CMK (cell line): ENCODE measurements around the gene HABP2.

Source experiments
- DNase-seq: peaks from one replicate; pipeline ENCODE4 v3.0.0-alpha.2; 2010; ENCODE audit warnings: low read depth

The HABP2 gene

DNA sequence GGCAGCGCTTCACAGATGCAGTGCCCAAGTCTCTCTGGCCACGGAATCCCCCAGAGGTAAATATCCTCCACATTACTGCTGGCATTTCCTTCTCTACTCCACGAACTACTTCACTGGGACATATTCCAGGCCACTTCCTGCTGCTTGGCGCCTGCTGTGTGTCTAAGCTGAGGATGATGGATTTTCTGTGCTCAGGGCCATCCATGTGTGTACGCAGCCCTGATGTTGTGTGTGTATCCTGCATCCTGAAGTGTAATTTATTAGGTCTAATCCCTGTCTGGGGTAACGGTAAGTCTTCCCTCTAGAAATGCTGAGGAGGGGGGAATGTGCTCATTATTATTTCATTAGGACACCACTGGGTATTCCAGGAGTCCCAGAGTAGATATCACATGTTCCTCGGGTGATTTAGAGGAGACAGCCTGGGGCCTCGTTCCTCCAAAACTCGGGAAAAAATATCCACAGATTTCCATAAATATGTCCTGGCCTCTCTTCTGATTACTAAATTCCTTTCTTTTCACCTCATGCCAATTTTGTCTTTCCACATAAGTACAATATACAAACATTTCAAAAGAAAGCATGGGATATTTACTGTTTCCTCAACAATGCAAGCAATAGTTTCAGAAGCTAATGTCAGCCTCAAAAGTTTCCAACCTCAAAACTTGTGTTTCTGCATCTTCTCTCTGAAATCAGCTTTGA is 25.5 kb upstream of the HABP2 start:
- DNase-seq = no peak

DNA sequence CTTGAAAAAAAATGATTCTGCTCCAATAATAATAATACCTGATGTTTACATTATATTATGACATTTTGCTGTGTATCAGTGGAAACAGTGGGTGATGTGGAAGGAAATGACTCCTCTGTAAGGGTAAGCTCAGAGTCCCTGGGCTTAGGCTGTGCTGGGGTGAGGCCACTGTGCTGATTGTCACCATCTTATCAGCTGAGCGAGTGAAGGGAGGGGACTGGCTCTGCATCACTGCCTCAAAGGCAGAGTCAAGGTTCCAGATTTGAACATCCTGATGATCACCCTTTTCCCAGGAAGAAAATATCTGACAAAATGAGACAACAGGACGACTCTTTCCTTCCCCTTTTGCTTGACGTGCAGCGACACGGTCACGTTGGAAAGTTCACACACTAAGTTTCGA is 24.0 kb upstream of the HABP2 start:
- DNase-seq = no peak

DNA sequence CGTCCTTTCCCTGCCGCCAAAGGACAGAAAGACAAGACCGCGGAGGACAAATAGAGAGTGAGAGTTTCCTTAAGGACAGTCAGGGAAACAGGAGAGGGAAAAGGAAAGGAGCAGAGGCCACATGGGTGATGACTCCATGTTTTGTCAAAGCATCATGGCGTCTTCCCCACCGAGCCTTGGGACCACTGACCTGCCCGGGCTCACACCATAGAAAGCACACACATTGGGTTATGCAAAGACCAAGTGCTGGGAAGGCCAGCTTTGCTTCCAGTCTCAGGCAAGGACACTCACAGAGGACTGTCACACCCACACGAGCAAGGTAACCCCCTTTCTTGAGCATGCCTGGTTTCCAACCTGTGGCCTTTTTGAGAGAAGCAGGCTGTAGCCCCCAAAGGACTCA is 23.3 kb upstream of the HABP2 start:
- DNase-seq = no peak

DNA sequence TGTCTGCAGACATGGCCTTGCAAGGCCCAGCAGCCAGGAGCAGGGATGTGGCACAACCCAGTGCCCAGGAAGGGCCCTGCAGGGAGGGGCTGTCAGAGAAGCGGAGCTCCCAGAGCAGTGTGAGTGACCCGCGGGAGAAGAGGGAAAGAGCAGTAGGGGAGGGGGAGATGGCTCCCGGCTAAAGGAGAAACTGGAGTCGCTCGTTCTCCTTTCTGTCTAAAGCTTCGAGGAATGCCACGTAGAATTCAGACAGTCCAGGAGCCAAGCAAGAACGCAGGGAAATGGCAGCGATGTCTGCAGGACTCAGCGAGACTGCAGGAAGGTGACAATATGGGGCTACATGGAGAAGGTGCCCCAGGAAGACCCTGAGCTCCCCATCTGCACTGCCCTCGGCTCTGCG is 22.4 kb upstream of the HABP2 start:
- DNase-seq = no peak

DNA sequence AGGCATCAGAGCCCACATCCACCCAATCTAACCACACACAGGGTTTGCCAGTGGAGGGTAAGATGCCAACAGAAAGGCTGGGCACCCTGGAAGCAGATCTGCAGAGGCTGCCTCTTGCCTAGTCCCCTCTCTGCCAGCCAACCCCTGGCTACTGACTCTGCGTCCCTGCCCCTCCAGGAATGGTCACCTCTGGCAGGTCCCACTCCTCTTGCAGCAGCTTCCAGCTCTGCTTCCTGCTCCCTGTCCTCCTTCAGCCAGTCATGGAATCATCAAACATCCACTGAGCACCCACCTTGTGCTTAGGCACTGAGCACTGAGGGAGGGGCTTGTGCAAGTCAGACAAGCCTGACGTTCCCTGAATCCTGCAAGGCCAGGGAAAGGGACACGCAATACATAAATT is 20.1 kb upstream of the HABP2 start:
- DNase-seq = no peak

DNA sequence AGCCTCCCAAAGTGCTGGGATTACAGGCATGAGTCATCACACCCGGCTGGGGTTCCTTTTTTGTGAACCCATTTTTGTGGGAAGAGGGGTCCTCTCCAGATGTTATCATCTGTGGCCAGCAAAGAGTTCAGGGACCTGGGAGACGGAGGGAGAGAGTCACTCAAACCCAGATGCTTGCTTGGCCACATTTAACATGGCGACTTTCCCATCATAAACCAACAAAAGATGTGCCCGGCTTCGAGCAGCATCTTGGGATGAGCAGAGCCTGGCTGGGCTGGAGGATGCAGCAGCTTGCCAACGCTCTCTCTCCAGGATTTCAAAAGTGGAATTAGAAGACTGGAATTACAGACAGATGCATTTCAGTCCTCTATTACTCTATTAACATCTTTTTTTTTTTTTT is 19.1 kb upstream of the HABP2 start:
- DNase-seq = no peak

DNA sequence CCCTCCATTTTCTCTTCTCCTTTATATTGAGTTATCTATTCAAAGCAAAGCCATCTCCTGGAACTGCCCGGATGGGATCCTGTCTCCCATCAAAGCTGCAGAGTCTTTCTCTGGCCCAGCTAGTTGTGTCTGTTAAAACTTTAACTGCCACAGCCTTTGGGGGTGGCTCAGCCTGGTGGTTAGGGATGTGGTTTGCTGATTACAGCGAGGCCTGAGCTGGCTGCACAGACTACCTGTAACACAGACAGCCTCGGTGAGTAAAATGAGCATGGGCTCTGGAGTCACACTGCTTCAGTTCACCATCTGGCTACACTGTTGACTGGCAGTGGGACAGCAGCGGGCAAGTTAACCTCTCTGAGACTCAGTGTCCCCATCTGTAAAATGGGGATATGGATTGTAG is 18.4 kb upstream of the HABP2 start:
- DNase-seq = no peak

DNA sequence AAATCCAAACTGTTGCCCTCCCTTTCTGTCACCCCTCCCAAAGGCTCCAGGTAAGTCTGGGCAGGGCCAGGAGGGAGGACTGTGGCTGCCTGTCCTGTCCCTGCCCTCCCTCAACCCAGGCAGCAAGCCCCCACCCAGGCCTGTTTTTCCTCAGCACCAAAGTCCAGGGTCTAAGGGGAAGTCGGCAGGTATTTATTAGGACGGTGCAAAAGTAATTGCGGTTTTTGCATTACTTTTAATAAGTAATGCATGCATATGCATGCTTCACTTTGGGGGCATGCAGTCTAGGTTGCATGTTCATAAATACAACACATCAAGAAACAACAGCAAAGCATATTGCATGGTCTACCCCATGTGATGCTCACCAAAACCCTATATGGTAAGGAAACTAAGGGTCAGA is 15.2 kb upstream of the HABP2 start:
- no peak for DNase-seq

DNA sequence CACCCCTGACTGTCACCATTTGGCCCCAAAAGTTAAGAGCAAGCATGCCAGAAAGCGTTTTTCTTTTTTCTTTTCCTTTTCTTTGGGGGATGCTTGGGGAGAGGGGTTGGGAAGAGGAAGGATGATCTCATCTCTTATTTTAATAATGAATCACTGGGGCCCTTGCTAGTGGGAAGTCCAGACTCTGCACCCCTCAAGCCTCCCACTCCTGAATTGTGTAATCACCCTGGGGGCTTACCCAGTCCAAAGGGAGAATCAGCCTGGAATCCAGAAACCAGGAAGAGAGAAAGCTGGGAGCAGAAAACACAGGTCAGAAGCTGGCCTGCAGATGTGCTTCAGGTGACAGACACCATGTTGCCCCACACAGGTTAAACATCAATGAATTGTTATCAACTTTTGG is 14.7 kb upstream of the HABP2 start:
- DNase-seq = no peak

DNA sequence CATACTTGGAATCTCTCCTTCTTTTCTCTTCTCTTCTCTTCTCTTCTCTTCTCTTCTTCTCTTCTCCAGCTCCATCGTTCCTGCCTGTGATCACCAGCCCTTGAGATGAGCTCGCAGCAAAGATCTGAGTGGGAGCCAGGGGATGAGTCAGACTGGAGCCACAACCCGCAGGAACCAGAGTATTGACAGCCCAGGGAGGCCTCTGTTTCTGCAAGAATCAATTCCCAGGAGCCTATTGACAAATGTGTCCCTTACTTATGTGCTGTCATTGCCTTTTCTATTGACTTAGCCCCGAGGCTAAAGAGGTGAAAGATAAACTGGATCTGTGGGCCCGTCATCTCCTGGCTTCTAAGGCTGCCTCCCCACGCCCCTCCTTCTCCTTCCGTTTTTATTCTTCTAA is 13.1 kb upstream of the HABP2 start:
- no peak for DNase-seq

DNA sequence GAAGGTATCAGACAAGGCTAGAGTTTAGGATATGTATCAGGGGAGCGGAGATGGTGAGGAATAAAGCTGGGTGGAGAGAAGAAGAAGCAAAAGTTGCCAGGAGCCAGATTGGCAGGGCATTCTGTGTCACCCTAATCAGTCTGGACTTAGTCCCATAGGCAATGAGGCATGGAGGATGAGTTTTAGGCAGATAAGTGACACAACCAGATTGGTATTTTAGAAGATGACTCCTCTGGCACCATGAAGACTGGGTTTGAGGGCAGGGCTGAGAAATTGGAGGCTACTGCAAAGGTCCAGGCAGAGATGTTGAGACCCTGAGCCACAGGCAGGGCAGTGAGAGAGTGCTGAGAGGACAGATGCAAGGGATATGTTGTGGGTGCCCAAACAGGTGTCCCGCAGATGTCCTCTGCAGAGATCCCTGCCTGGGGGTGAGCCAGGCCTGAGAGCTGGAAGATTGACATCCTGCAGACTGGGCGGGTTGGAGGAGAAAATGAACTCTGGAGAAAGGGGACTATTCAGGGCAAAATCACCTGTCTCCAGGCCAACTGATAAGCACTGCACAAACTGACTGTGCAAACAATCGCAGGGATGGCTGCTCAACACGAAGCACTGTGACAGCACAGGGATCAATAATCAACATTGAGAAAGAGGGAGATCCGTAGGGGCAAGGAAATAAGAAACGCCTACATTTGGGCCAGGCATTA is 11.9 kb upstream of the HABP2 start:
- no peak for DNase-seq

DNA sequence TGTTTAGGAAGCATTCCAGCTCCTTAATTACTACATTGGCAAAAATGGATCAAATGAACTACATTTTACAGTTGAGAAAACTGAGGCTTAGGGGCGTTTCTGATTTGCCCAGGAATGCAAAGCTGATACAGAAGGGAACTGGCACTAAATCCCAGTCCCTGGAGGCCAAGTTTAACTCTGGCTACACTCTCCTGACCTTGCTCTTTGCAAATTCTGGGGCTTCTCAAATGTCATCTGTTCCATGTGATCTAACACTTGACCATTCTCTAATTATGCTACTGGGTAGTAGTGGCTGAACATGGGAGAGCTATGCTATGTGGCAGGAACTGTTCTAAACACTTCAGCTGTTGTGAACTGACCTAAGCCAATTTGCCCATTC is 11.3 kb upstream of the HABP2 start:
- DNase-seq = no peak

DNA sequence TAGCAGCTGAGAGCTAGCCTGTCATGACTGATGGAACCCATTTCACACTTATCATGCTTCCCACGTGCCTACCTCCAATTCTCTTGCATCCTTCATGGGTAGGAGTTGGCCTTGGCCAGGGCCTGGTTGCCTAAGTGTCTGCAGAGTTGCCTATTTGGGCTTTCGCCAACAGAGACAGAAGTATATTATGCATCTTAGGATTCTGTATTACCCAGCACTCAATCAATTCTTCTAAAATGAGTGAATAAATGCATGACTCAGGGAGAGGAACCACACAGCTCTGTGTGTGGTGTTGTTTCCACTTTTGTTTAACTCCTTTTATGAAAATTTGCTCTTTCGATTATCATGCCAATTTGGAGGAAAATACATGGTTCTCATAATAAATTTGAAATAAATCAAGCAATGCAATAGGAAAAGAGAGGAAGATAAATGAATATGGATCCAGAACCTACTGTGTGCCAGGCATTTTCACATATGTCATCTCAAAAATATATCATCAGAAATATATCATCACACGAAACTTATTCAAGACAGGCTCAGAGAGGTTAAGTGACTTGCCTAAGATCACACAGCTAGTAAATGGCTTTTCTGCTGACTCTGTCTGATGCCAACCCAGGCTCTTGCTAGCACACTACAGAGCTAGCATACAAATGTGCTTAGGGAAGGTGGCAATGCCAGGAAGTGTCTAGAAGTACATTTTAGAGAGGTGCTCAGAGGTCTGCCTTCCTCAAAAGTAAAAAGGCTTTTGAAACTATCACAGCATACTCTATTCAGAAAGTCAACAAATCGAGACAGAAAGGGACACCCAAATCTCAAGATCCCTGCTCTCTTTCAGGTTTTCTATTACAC is 9.5 kb upstream of the HABP2 start:
- DNase-seq = no peak

DNA sequence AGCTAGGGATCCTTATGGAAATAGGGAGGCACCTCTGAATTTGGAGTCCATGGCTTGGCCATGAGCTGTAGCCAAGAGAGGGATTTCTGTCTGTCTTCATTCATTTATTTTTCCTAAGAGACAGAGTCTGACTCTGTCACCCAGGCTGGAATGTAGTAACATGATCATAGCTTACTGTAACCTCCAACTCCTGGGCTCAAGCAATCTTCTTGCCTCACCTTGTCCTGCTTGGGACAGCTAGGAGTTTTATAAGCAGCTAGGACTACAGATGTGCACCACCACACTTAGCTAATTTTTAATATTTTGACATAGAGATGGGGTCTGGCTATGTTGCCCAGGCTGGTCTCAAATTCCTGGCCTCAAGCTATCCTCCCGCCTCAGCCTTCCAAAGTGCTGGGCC is 8.5 kb upstream of the HABP2 start:
- no peak for DNase-seq

DNA sequence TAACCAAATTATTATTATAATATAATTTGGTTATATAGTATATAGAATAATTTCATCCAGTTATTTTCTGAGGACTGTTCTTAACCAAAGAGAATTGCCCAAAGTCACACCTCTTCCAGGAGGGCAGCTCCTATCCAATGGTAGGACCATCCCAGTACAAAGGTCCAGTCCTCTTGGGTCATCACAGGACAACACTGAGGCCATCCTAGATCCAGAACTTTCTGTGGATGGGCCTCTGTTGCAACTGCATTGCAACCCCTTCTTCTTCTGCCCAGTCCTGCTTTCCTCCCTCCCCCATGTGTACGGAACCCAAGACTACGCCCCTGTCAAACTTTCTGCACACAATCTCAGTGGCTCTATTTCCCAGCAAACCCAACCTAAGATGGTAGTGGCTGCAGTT is 5.4 kb upstream of the HABP2 start:
- DNase-seq = no peak

DNA sequence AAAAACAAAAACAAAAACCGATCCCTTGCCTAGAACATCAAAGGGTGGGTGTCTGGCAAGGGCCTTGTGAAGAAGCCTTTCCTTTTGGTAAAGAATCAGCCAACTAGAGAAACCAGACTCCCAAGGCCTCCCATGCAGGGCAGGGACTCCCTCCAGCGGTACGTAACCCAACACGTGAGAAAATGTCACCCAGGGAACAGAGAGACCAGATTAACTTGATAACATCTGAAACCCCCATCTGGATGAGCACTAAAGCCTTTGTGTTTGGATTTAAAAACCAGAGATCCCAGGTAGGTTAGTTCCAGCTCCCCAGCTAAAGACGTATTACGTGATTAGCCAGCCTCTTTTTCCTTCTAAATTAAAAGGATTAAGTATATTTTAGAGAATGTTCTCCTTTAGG is 3.0 kb upstream of the HABP2 start:
- DNase-seq = no peak

DNA sequence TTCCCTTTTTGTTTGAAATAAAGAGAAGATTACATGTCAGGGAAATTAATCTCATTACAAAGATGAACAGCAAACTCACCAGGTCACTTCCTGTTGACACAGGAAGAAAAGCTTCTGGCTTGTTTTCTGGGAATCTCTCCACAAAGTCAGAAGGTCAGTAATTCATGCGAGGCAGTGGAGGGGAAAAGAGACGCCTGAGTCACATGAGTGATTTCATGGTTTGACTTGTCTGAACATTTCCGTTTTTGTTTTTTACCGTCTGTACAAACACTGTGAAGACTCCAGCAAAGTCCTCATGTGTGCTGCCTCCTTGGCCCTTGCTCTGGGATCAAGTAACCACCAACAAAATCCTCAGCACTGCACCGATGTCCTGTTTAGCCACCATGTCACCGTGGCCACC is 2.5 kb upstream of the HABP2 start:
- no peak for DNase-seq

DNA sequence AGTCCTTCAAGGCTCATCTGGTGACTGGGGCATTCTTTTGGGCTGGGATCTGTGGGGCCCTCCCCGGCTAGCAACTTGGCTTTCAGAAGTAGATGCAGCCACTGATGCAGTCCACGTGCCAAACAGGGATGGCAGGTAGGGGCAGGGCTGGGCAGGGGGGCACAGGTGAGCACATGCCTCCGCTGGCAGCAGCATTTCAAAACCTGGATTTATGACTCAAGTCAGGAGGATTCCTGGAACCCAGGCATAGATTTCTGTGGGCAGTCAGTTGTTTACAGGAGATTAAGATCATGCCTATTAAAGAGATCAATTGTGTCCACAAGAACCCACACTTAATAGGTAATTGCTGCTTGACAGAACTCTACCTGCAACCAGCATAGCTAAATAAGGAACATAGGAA is 839 bp upstream of the HABP2 start:
- DNase-seq = no peak

DNA sequence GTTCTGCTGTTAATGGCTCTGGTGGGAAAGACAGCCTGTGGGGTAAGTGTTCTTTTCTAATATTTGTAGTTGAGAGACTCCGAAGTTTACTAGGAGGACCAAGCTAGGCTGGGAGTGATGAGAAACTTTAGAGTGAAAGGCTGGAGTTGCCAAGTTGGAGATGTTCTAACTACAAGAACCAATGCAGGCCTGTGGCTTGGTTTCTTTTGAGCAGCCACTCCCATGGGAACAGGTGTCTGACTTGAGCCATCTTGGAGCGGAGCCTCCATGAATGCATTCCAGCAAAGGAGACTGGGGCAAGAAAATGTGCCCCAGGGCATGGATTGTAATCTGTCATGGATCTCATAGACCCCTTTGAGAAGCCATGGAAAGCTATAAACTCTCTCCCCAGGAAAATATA is 296 bp downstream of the HABP2 start:
- DNase-seq = no peak

DNA sequence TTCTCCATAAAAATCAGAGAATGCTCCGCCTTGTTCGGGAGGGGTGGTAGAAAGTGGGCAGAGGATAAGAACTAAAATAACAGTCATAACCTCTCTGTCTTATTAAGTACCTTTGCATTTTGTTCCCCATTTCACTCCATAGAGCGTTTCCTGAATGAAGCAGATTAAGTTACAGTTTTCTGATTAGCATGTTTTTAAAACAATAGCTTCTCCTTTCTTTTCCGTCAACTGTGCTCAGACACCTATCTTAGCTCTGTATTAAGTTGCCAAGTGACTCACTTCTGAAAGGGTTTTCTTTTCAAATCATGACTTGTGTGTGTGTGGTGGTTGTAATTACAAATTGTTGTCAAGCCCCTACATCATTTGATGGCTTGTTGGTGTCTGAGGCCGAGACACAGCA is 1.4 kb downstream of the HABP2 start:
- DNase-seq = no peak

DNA sequence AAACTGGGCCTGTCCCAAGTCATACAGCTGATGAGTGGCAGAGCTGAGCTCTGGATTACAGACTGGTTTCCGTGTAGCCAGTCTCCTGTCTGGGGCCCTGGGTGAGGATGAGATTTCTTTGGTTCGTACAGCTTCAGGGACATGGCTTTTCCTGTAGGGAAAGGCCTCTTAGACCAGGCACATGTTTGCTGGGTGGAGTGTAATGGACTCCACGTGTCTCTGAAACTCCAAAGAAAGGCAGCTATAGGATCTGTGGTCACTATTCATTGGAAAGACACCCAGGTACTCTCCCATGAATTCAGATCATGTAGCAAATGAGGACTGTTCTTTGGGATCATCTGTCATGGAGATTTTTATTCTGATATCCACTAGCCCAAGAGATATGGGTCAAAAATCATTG is 2.4 kb downstream of the HABP2 start:
- DNase-seq = no peak

DNA sequence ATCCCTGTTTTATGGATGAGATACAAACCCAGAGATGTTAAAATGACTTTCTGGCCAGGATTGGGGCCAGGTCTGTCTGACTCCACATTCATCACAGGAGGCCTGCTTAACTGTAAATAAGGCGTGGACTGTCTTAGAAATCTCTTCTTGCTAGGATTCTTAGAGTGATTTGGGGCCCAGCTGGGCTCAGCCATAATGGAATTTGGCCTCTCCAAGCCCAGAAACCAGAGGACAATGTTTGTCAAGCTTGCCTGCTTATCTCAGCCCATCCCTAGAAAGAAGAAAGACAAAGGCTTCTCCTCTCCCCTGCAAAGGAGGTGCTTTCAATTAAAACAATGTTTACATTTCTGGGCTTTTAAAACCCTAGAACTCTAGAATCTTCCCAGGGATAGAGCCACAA is 2.9 kb downstream of the HABP2 start:
- no peak for DNase-seq

DNA sequence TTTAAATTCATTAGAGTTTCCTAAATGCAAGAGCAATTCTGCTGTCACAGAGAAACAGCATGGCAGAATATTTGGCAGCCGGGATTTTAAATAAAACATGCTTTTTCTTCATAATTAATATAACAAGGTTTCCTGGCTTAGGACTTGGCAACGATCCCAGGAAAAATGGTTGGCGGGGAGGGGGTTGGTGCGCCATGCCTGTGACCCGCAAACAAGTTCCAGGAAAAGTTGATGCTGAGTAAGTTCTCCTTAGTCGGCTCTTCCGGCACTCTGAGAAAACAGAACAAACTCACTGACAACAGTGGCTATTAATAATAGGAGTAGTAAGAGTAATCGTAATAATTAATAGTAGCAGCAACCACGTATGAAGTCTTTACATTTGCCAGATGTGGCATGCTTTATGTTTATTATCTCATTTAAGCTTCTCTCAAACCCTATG is 4.6 kb downstream of the HABP2 start:
- no peak for DNase-seq
